GM19372 (cell line): ENCODE measurements around the gene COL4A1.

Experiments
- ATAC-seq: cut with Tn5 transposase; IDR thresholded peaks from one replicate; pipeline ENCODE4 v1.9.1; 2021; ENCODE audit warnings: mild to moderate bottlenecking, low read depth, moderate library complexity; ENCODE audit not compliant: unreplicated experiment

The COL4A1 gene

GRCh38 chr13:110311443-110312338 is 4.7 kb upstream of the COL4A1 start:
- ATAC-seq = no peak

- ATAC-seq = no peak
These were observed 3.8 kb upstream of the COL4A1 start for GRCh38 chr13:110310541-110311442.

GRCh38 chr13:110309661-110310524 is 2.9 kb upstream of the COL4A1 start:
- ATAC-seq = no peak

- ATAC-seq = no peak
These were observed 1.9 kb upstream of the COL4A1 start for GRCh38 chr13:110308656-110309359.

- ATAC-seq = no peak
These were observed 1.1 kb upstream of the COL4A1 start for GRCh38 chr13:110307767-110308655.

- ATAC-seq = no peak
These were observed 507 bp downstream of the COL4A1 start for GRCh38 chr13:110306340-110306959.

- ATAC-seq = no peak
These were observed 1.0 kb downstream of the COL4A1 start for GRCh38 chr13:110305949-110306339.

- ATAC-seq = no peak
These were observed 1.4 kb downstream of the COL4A1 start for GRCh38 chr13:110305544-110305943.

- ATAC-seq = no peak
These were observed 2.0 kb downstream of the COL4A1 start for GRCh38 chr13:110305001-110305400.

- ATAC-seq = no peak
These were observed 2.7 kb downstream of the COL4A1 start for GRCh38 chr13:110304256-110304655.

- no peak for ATAC-seq
These were observed 3.3 kb downstream of the COL4A1 start for GRCh38 chr13:110303644-110304043.

- ATAC-seq = no peak
These were observed 4.0 kb downstream of the COL4A1 start for GRCh38 chr13:110302997-110303396.

GRCh38 chr13:110301606-110302553 is 5.1 kb downstream of the COL4A1 start:
- ATAC-seq = no peak

GRCh38 chr13:110301083-110301482 is 5.9 kb downstream of the COL4A1 start:
- ATAC-seq = no peak

- ATAC-seq = no peak
These were observed 6.7 kb downstream of the COL4A1 start for GRCh38 chr13:110300090-110300815.

GRCh38 chr13:110299283-110299840 is 7.6 kb downstream of the COL4A1 start:
- ATAC-seq = no peak
